NCI-H2196 treated with DMSO at 0.1 percent for 48 hours (cell line): ENCODE results near the gene FLOT1.
A peak's percentile ranks its signal among the peaks of the same experiment; 100 is the strongest.

Experiments
- DNase-seq: peaks from one replicate; lab custom pipeline; 2025; ENCODE audit not compliant: unreplicated experiment; lab: John Stamatoyannopoulos, UW

FLOT1 gene

GRCh38 chr6:30747902-30748769 lies 5.6 kb upstream of the FLOT1 start:
- no peak for DNase-seq

DNA sequence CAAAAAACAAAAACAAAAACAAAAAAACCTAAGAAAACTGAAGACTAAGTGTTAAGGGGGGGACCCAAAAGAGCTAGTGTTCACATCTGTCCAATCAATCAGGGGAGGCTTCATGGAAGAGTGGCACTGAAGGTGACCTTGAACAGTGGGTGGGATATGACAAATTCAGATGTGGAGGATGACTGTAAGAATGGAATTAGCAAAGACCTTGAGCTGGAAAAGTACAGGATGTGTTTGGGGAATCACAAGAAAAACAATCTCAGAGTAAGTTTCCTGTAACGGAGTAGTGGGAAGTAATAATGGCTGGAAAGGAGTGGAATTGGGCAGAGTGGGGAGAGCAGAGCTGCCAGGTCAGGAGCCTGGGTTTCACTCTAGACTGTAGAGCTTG lies 4.8 kb upstream of the FLOT1 start:
- DNase-seq, result no peak

DNA sequence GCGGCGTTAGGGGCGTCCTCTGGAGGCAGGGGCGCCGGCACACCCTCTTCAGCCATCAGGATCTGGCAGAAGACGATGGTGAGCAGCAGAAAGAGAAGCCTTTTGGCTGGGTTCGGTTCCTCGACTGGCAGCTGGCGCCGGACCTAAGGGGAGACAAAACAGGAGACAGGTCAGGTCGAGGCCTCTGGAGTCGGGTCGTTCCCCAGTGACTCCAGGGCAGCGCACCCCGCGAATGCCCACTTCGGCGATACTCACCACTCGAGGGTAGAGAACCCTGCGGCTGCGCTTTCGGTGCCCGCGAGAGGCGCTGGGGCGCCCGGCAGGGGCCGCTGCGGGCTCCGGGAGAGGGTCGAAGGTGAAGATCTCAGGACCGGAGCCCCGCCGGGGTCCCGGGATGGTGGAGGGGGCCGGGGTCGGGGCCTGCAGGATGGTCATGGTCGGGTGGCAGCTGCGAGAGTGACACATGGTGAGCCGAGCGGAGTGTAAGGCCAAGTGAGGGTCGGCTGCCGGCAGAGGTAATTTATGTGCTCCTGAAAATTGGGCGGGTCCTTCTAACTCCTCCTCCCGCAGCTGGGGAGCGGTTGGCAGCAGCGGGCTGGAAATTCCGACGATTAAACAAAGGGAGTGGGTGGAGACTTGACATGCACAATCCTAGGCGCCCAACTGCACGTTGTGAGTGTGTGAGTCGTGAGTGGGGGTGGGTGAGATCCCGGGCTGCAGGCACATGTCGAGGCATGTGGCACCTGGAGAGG lies 1.7 kb upstream of the FLOT1 start, which contains the start of gene IER3:
Gene IER3, minus strand, starts transcription at position 494 of the 752 bp plus-strand sequence. Its CDS starts 29 bp downstream, at position 465.
- DNase-seq, result peak; percentile 69

- no peak for DNase-seq
Observed at GRCh38 chr6:30743099-30744053, 889 bp upstream of the FLOT1 start.

GRCh38 chr6:30741789-30742315 lies 635 bp downstream of the FLOT1 start:
- no peak for DNase-seq

GRCh38 chr6:30741063-30741779 lies 1.3 kb downstream of the FLOT1 start:
- no peak for DNase-seq

DNA sequence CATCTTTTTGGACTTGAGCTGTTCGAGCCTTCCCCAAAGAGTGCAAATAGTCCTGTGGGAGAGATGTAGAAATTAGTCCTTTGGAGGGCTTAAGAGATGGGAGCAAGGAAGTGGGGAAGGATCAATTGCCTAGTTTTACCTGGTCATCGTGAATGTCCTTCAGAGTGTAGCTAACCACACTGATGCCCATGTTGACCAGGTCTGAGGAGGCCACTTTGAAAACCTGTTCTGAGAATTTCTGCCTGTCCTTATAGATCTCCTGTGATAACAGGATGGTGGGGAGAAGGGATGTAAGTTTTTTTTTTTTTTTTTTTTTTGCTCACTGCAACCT lies 2.0 kb downstream of the FLOT1 start:
- no peak for DNase-seq

- no peak for DNase-seq
Observed at GRCh38 chr6:30738532-30738931, 4.0 kb downstream of the FLOT1 start.

DNA sequence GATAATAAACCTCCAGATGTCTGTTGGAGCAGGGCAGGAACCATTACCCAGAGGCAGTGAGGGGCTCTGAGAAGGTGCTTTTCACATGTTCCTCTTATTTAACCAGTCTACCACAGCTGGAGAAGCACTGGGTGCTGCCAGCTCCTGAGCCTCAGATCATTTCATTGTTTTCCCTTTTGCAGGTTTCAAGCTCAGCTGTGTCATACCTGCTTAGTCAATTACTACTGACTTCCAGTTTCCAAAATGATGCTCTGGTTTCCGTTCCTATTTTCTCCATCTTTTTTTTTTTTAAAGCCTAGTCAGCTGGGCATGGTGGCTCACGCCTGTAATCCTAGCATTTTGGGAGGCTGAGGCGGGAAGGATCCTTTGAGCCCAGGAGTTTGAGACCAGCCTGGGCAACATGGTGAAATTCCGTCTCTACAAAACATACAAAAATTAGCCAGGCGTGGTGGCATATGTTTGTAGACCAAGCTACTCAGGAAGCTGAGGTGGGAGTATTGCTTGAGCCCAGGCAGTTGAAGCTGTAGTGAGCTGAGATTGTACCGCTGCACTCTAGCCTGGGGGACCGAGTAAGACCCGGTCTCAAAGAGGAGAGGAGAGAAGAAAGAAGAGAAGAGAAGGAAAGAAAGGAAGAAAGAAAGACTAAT lies 6.7 kb downstream of the FLOT1 start:
- DNase-seq, result no peak

- DNase-seq, result no peak
Observed at GRCh38 chr6:30732237-30732943, 10.1 kb downstream of the FLOT1 start.

DNA sequence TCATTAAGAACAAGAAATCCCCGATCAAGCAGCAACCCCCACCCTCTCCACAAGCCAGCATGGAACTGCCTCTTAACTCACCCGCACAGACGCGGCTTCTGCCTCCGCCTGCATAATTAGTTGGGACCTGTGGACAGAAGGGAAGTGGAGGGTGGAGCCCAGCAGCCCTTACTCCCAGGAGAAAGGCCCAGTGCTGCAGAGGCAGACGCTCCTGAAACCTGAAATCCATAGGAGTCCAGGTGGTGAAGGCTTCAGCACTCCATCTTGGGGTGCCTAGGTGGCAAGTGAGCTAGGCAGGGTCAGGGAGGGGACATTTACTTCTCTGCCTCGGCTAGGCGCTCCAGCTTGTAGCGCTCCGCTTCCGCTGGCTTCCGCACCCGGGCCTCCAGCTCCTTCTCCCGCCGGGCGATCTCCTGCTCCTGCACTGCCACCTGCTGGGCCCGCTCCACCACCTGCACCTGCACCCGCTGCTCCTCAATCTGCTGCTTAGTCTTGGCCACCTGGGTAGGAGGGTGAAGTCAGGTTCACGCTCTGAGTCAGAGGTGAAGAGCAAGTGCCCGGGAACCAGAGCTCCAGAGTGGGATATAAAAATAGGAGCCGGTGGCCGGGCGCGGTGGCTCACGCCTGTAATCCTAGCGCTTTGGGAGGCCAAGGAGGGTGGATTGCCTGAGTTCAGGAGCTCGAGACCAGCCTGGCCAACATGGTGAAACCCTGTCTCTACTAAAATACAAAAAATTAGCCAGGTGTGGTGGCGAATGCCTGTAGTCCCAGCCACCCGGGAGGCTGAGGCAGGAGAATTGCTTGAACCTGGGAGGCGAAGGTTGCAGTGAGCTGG lies 11.7 kb downstream of the FLOT1 start:
- DNase-seq, result peak; percentile 91

DNA sequence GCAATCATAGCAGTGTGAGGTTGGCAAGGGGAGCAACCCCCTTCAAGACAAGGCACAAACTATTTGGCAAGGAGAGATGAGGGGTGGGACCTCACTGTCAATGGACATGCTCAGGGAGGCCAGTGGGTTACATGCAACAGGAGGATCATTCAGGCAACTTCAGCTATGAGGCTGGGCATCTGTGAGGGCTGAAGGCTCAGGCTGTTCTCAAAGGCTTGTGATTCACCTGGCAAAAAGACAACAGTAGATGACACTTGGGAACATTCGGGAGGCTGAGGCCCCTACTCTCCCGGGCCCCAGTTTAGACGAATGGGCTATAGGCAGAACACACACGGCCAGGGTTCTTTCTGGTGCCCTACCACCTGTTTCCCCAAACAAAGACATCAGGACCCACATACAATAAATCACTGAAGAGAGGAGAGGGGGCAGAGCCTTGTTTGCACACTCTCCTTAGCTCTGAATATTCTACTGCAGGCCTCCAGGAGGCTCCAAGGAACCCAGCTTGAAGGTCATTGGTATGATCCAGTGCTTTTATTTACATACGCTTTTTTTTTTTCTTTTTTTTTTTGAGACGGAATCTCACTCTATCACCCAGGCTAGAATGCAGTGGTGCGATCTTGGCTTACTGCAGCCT lies 14.4 kb downstream of the FLOT1 start:
- no peak for DNase-seq

DNA sequence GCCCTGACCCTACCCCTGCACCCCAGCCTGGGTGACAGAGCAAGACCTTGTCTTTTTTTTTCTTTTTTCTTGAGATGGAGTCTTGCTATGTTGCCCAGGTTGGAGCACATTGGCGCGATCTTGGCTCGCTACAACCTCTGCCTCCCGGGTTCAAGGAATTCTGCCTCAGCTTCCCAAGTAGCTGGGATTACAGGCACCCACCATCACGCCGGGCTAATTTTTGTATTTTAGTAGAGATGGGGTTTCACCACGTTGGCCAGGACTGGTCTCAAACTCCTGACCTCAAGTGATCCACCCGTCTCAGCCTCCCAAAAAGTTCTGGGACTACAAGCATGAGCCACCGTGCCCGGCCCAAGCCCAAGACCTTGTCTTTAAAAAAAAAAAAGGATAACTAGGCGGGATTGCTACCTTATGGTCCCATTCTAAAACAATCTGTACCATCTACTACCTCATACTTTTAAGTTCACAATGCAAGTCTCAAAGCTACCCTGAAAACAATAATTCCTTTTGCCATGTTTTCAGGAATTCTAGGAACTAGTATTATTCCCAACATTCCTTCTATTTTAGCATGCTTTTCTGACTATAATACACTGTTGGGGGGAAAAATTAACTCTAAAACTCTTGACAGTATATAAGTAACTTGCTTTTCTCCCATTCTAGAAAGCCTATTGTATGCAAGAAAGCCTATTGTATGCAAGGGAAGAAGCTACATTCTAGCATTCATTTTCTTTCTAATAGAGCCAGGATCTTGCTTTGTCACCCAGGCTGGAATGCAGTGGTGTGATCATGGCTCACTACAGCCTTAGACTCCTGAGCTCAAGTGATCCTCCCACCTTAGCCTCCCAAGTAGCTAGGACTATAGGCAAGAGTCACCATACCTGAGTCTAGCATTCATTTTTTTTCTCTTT lies 15.7 kb downstream of the FLOT1 start:
- no peak for DNase-seq

DNA sequence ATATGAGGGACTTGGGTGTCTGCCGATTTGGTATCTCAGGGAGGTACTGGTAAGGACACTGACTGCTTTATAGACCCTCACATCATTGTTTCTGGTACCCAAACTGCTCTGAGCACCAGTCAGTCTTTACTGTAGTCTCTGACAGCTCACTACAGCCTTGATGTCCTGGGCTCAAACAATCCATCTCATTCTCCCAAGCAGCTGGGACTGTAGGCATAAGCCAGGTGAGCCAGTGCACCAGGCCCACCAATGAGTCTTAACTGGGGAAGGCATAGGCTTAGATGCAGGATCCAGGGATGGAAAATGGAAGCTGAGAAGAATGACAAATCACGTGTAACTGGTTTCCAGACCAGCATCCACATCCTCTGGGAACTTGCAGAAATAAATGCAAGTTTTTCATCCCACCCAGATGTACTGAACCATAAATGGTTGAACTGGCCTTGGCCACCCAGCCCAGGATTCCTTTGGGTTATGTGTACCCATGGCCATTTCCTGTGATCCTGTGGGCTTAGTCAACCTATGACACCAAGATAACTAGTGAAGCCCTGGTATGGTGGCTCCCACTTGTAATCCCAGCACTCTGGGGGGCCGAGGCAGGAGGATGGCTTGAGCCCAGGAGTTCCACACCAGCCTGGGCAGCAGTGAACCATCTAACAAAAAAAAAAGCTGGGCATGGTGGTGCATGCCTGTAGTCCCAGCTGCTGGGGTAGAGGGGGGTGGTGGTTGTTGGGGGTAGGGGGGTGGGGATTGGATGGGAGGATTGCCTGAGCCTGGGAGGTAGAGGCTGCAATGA lies 16.6 kb downstream of the FLOT1 start:
- no peak for DNase-seq

DNA sequence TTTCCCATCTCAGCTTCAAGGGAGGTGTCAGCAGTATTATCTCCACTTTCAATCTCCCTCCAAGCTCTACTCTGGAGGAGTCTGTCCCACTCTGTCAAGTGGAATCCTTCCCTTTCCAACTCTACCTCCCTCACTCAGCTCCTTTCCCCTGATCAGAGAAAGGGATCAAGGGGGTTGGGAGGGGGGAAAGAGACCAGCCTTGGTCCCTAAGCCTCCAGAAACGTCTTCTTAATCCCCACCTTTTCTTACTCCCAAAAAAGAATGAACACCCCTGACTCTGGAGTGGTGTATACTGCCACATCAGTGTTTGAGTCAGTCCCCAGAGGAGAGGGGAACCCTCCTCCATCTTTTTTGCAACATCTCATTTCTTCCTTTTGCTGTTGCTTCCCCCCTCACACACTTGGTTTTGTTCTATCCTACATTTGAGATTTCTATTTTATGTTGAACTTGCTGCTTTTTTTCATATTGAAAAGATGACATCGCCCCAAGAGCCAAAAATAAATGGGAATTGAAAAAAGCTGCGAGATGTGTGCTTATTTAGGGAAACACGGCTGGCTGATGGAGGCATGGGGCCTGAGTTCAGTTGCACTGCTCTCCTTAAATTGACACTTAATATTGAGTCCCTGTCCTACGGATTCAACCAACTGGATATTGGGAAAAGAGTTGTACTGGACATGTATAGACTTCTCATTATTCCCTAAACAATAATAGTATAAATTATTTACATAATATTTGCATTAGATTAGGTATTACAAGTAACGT lies 17.4 kb downstream of the FLOT1 start:
- DNase-seq, result no peak
